ENCODE measurements around the gene MBNL1.

- TF ChIP-seq, protein P1, sequence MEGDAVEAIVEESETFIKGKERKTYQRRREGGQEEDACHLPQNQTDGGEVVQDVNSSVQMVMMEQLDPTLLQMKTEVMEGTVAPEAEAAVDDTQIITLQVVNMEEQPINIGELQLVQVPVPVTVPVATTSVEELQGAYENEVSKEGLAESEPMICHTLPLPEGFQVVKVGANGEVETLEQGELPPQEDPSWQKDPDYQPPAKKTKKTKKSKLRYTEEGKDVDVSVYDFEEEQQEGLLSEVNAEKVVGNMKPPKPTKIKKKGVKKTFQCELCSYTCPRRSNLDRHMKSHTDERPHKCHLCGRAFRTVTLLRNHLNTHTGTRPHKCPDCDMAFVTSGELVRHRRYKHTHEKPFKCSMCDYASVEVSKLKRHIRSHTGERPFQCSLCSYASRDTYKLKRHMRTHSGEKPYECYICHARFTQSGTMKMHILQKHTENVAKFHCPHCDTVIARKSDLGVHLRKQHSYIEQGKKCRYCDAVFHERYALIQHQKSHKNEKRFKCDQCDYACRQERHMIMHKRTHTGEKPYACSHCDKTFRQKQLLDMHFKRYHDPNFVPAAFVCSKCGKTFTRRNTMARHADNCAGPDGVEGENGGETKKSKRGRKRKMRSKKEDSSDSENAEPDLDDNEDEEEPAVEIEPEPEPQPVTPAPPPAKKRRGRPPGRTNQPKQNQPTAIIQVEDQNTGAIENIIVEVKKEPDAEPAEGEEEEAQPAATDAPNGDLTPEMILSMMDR (IDR thresholded peaks at IDR 0.05) = no peak
- no peak for TF ChIP-seq POLR2A (IDR thresholded peaks at IDR 0.05)
- no peak for TF ChIP-seq POLR2AphosphoS5 (IDR thresholded peaks at IDR 0.05)
- TF ChIP-seq EP300 (IDR thresholded peaks at IDR 0.05) = no peak
These were observed 117.0 kb downstream of the MBNL1 start for GRCh38 chr3:152385761-152386160.
